SIG-M5 treated with dmso at 0.1 percent for 504 hours (cell line): ENCODE data around the gene CD38.

ENCODE experiments used
- DNase-seq: peaks from one replicate; lab custom pipeline; 2025; ENCODE audit not compliant: unreplicated experiment; lab: John Stamatoyannopoulos, UW

CD38 gene

GRCh38 chr4:15894921-15895916 lies 117.1 kb downstream of the CD38 start:
- no peak for DNase-seq

GRCh38 chr4:15897577-15897976 lies 119.4 kb downstream of the CD38 start:
- DNase-seq, result no peak

GRCh38 chr4:15898902-15899301 lies 120.8 kb downstream of the CD38 start:
- no peak for DNase-seq

GRCh38 chr4:15899511-15899910 lies 121.4 kb downstream of the CD38 start:
- no peak for DNase-seq

GRCh38 chr4:15901007-15901406 lies 122.9 kb downstream of the CD38 start:
- no peak for DNase-seq

- DNase-seq, result no peak
Measured at GRCh38 chr4:15901998-15902397, 123.9 kb downstream of the CD38 start.

- DNase-seq, result peak; percentile 83
Measured at GRCh38 chr4:15902746-15903145, 124.6 kb downstream of the CD38 start.
